Peyer's patch (tissue), 4 donors: ENCODE data around the gene FAM20A. TPM values are rescaled to one million over a fixed set of nuclear protein-coding genes. Genes with fewer than 3 reads are reported as not detected.
"Not testable (repeated sequence)": the region's sequence is repeated elsewhere in the genome, so short reads cannot be mapped to it uniquely, and the experiment has no call there.

ENCODE experiments used
- DNase-seq, 3 donors: peaks; one replicate each; pipeline ENCODE4 v3.0.0-alpha.2; 2017 to 2019
- H3K27ac ChIP-seq, 4 donors: fragments of 200-600 bp; sonication (generic); one replicate each; pipeline ENCODE4 v1.5.1; 2016 to 2019
- H3K27me3 ChIP-seq, 2 donors: fragments of 200-600 bp; sonication (generic); one replicate each; pipeline ENCODE4 v1.5.1; 2019
- H3K36me3 ChIP-seq, 3 donors: fragments of 200-600 bp; sonication (generic); one replicate each; pipeline ENCODE4 v1.5.1; 2016 to 2019
- H3K4me1 ChIP-seq, 4 donors: fragments of 200-600 bp; sonication (generic); one replicate each; pipeline ENCODE4 v1.5.1; 2016 to 2019
- H3K4me3 ChIP-seq, 4 donors: fragments of 200-600 bp; sonication (generic); 1 replicate in 3 of 4; 2 replicates in 1 of 4; pipeline ENCODE4 v1.5.1; 2016 to 2019; ENCODE audit warnings: mild to moderate bottlenecking in 1 of 4
- H3K9me3 ChIP-seq, 4 donors: fragments of 200-600 bp; sonication (generic); one replicate each; pipeline ENCODE4 v1.5.1; 2016 to 2019; ENCODE audit warnings: mild to moderate bottlenecking in 1 of 4
- CTCF ChIP-seq, 6 experiments: fragments of 450-650 bp in 4 of 6; fragments of 200-600 bp in 2 of 6; sonication (generic) in 1 of 6; IDR thresholded peaks; one replicate each; pipeline ENCODE4 v1.5.1; 2017 to 2019; ENCODE audit warnings: antibody characterized with exemption in 6 of 6, mild to moderate bottlenecking in 3 of 6, moderate library complexity in 1 of 6
- POLR2A ChIP-seq, 2 donors: fragments of 450-650 bp; IDR thresholded peaks; one replicate each; pipeline ENCODE4 v1.5.1; 2017; ENCODE audit warnings: antibody characterized with exemption in 2 of 2, mild to moderate bottlenecking in 2 of 2, moderate library complexity in 2 of 2
- total RNA-seq, 4 donors: library from RNA; depleted of rRNA; stranded (reverse); fragments of >200 nt; gene quantifications; one replicate each; pipeline ENCODE4 v1.1.0, GENCODE V29; 2016

Gene FAM20A
- total RNA-seq, 4 donors from 2014 or later, result 2.4 to 3.5 (median 2.5) TPM; not detected in 1

GRCh38 chr17:68587847-68588246 is 13.3 kb downstream of the FAM20A start:
- Histone ChIP-seq H3K4me3 (no peak overlapping the region), H3K27ac (no peak overlapping the region), H3K36me3 (no peaks in the 10 kb centered on the region), H3K27me3 (no peaks in the 10 kb centered on the region), H3K4me1 (no peaks in the 10 kb centered on the region), H3K9me3 (no peaks in the 10 kb centered on the region)
- no peak for DNase-seq
- TF ChIP-seq POLR2A (IDR thresholded peaks at IDR 0.05) (no peak), CTCF (IDR thresholded peaks at IDR 0.05) (no peak)

GRCh38 chr17:68587026-68587425 is 14.1 kb downstream of the FAM20A start:
- Histone ChIP-seq H3K27me3 (no peaks in the 10 kb centered on the region), H3K9me3 (no peaks in the 10 kb centered on the region), H3K36me3 (no peaks in the 10 kb centered on the region), H3K27ac (no peak overlapping the region), H3K4me3 (no peak overlapping the region), H3K4me1 (no peaks in the 10 kb centered on the region)
- TF ChIP-seq CTCF (IDR thresholded peaks at IDR 0.05), result no peak
- no peak for DNase-seq

- no peak overlapping the region for H3K27ac ChIP-seq
- no peaks in the 10 kb centered on the region for H3K36me3 ChIP-seq
- TF ChIP-seq POLR2A (IDR thresholded peaks at IDR 0.05) (no peak), CTCF (IDR thresholded peaks at IDR 0.05) (no peak)
- H3K4me1 ChIP-seq, result no peaks in the 10 kb centered on the region
- no peaks in the 10 kb centered on the region for H3K9me3 ChIP-seq
- no peak for DNase-seq
- H3K4me3 ChIP-seq, result no peak overlapping the region
- no peaks in the 10 kb centered on the region for H3K27me3 ChIP-seq
These were observed 15.5 kb downstream of the FAM20A start for GRCh38 chr17:68585643-68586042.

GRCh38 chr17:68584581-68585303 is 16.4 kb downstream of the FAM20A start:
- H3K27ac ChIP-seq, result no peak overlapping the region

GRCh38 chr17:68582867-68583266 is 18.3 kb downstream of the FAM20A start:
- H3K36me3 ChIP-seq, H3K27me3 ChIP-seq, H3K27ac ChIP-seq, H3K4me3 ChIP-seq, DNase-seq, H3K9me3 ChIP-seq, H3K4me1 ChIP-seq: not testable (repeated sequence)

More at GRCh38 chr17:68584581-68585303, 16.4 kb downstream of the FAM20A start:
- Histone ChIP-seq H3K9me3 (no peaks in the 10 kb centered on the region), H3K36me3 (no peaks in the 10 kb centered on the region), H3K4me3 (no peak overlapping the region), H3K4me1 (no peaks in the 10 kb centered on the region), H3K27me3 (no peaks in the 10 kb centered on the region)
- DNase-seq, result no peak
- TF ChIP-seq CTCF (IDR thresholded peaks at IDR 0.05) (no peak), POLR2A (IDR thresholded peaks at IDR 0.05) (no peak)

- no peaks in the 10 kb centered on the region for H3K4me1 ChIP-seq
- H3K27ac ChIP-seq, result no peak overlapping the region
- H3K9me3 ChIP-seq, result no peaks in the 10 kb centered on the region
- no peak for TF ChIP-seq POLR2A (IDR thresholded peaks at IDR 0.05)
- no peak for TF ChIP-seq CTCF (IDR thresholded peaks at IDR 0.05)
- DNase-seq, result no peak
- no peaks in the 10 kb centered on the region for H3K27me3 ChIP-seq
- no peak overlapping the region for H3K4me3 ChIP-seq
- H3K36me3 ChIP-seq, result no peaks in the 10 kb centered on the region
These were observed 19.1 kb downstream of the FAM20A start for GRCh38 chr17:68581863-68582645.
